Activated CD8-positive, alpha-beta T cell treated with anti-CD3 and anti-CD28 coated beads for 36 hours (primary cell): Measurements from ENCODE around the gene RBMS3. TPM values are rescaled to one million over a fixed set of nuclear protein-coding genes. Genes with fewer than 3 reads are reported as not detected.

Experiments
- ATAC-seq: fragments of 200-7000 bp; cut with Tn5 transposase; one replicate; pipeline ENCODE4 v1.10.0; 2021; ENCODE audit warnings: mild to moderate bottlenecking, moderate library complexity
- CTCF ChIA-PET: fragments of 350-600 bp; sonication (Branson Sonifier 250); formaldehyde crosslinking; loops from one replicate; lab custom pipeline; 2021; ENCODE audit warnings: antibody characterized with exemption; lab: Charles Lee
- POLR2A ChIA-PET: fragments of 350-600 bp; sonication (Branson Sonifier 250); formaldehyde crosslinking; loops from one replicate; lab custom pipeline; 2021; ENCODE audit warnings: antibody characterized with exemption; lab: Charles Lee
- DNase-seq: peaks from one replicate; pipeline ENCODE4 v3.0.0-alpha.2; 2020
- H3K27ac Mint-ChIP-seq: one replicate; pipeline ENCODE4 v1.8.0; 2021; ENCODE audit warnings: mild to moderate bottlenecking, mixed read lengths
- H3K27me3 Mint-ChIP-seq: one replicate; pipeline ENCODE4 v1.8.0; 2021; ENCODE audit warnings: mixed read lengths
- H3K36me3 Mint-ChIP-seq: one replicate; pipeline ENCODE4 v1.8.0; 2021; ENCODE audit warnings: low read depth, mixed read lengths
- H3K4me1 Mint-ChIP-seq: one replicate; pipeline ENCODE4 v1.8.0; 2021; ENCODE audit warnings: low read depth, mixed read lengths
- H3K4me3 Mint-ChIP-seq: one replicate; pipeline ENCODE4 v1.8.0; 2021; ENCODE audit warnings: mild to moderate bottlenecking, moderate library complexity, mixed read lengths
- H3K9me3 Mint-ChIP-seq: one replicate; pipeline ENCODE4 v1.8.0; 2021; ENCODE audit warnings: mixed read lengths
- intact Hi-C: fragments of 100-400 bp; cut with micrococcal nuclease; formaldehyde crosslinking; loops from one replicate; pipeline ENCODE4 v1.10.0; 2022
- total RNA-seq, 2 experiments: library from RNA; stranded (reverse); gene quantifications; one replicate each; pipeline ENCODE4 v1.2.3, GENCODE V29; 2021
- TF ChIP-seq, protein P1 (sequence below): fragments of 200-600 bp; IDR thresholded peaks from one replicate; pipeline ENCODE4 v1.8.0; 2022; ENCODE audit warnings: antibody characterized with exemption, mild to moderate bottlenecking

The RBMS3 gene
- total RNA-seq, 2 experiments from 2014 or later = 2.3 to 2.8 TPM

DNA sequence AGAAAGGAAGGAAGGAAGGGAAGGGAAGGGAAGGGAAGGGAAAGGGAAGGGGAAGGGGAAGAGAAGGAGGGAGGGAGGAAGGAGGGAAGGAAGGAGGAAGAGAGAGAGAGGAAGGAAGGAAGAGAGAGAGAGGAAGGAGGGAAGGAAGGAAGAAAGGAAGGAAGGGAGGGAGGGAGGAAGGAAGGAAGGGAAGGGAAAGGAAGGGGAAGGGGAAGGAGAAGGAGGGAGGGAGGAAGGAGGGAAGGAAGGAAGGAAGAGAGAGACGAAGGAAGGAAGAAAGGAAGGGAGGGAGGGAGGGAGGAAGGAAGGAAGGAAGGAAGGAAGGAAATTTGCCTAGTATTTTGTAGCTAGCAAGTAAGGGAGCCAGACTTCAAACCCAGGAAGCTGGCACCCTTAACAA is 583.9 kb downstream of the RBMS3 start:
- ChIA-PET CTCF (no interaction called here), POLR2A (no interaction called here)
- ATAC-seq = no peak
- Mint-ChIP-seq H3K27ac (no peak overlapping the region), H3K9me3 (no peaks in the 10 kb centered on the region), H3K4me3 (no peak overlapping the region), H3K36me3 (no peaks in the 10 kb centered on the region), H3K27me3 (peaks cover 2% of the 10 kb centered on the region), H3K4me1 (no peaks in the 10 kb centered on the region)
- TF ChIP-seq, protein P1, sequence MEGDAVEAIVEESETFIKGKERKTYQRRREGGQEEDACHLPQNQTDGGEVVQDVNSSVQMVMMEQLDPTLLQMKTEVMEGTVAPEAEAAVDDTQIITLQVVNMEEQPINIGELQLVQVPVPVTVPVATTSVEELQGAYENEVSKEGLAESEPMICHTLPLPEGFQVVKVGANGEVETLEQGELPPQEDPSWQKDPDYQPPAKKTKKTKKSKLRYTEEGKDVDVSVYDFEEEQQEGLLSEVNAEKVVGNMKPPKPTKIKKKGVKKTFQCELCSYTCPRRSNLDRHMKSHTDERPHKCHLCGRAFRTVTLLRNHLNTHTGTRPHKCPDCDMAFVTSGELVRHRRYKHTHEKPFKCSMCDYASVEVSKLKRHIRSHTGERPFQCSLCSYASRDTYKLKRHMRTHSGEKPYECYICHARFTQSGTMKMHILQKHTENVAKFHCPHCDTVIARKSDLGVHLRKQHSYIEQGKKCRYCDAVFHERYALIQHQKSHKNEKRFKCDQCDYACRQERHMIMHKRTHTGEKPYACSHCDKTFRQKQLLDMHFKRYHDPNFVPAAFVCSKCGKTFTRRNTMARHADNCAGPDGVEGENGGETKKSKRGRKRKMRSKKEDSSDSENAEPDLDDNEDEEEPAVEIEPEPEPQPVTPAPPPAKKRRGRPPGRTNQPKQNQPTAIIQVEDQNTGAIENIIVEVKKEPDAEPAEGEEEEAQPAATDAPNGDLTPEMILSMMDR = no peak
- intact Hi-C loops = no loop called here
- no peak for DNase-seq

DNA sequence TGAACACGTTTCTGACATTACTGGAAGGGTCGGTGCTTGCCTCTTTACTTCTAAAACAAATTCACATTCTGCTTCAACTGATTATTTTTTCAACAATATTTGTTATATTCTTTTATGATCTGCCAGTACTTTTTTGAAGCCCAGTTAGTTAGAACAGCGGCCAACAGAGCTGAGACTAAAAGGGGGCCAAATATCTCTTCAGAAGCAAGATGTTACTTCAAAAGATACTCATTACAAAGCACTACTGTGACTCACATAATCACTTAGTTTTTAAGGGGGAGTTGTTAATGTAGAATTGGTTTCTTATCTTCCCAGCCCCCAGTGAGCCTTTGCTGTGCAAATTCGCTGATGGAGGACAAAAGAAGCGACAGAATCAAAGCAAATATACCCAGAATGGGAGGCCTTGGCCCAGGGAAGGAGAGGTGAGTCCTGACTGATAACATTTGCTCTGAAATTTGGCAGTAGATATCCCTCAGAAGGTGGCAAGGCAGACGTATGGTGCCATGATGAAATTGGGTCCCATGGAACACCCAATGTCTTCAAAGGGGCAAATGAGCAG is 587.8 kb downstream of the RBMS3 start:
- no peaks in the 10 kb centered on the region for H3K4me1 Mint-ChIP-seq
- no peaks in the 10 kb centered on the region for H3K9me3 Mint-ChIP-seq
- no peak for ATAC-seq
- CTCF ChIA-PET = no interaction called here
- H3K27me3 Mint-ChIP-seq = no peaks in the 10 kb centered on the region
- intact Hi-C loops = no loop called here
- TF ChIP-seq, protein P1 = no peak
- no peak for DNase-seq
- H3K36me3 Mint-ChIP-seq = no peaks in the 10 kb centered on the region
- POLR2A ChIA-PET = no interaction called here
- H3K27ac Mint-ChIP-seq = no peak overlapping the region
- no peak overlapping the region for H3K4me3 Mint-ChIP-seq

DNA sequence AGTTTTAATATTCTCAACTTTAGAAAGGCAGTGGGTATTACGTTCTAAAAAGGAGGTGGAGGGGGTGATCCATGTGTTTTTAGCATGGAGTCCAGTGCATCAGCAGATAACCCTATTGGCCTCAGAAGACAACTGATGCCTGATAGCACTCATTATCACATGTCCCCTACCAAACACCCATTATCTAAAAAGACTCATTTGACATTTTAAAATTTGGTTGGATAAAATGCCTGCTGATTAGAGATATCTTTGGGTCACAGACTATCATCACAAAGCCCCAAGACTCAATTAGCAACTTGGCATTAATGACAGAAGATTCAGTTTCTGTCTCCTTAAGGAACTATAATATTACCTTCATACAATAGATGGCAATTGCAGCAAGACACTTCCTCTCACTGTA is 589.3 kb downstream of the RBMS3 start:
- intact Hi-C loops = no loop called here
- no peaks in the 10 kb centered on the region for H3K4me1 Mint-ChIP-seq
- no peak overlapping the region for H3K4me3 Mint-ChIP-seq
- DNase-seq (no peak), ATAC-seq (no peak)
- no peaks in the 10 kb centered on the region for H3K36me3 Mint-ChIP-seq
- H3K27me3 Mint-ChIP-seq = peaks cover 2% of the 10 kb centered on the region
- no peaks in the 10 kb centered on the region for H3K9me3 Mint-ChIP-seq
- CTCF ChIA-PET = no interaction called here
- no peak overlapping the region for H3K27ac Mint-ChIP-seq
- TF ChIP-seq, protein P1 = no peak
- POLR2A ChIA-PET = no interaction called here

DNA sequence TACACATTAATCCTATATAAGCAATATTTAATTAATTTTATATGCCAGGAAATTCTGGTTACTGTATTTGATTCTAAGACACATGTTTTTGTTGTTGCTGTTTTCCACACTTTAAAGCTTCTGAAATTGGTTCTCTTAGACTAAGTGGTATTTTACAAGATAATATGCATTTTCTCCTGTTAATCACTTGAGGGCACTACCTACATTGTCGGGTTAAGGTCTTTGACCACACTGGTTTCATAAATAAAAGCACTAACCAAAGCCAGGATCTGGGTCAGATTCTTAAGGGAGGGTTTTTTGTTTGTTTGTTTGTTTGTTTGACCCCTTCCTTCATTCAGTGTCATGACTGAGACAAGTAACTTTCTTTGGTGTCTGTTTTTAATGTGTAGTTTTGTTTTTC is 590.2 kb downstream of the RBMS3 start:
- no peak overlapping the region for H3K4me3 Mint-ChIP-seq
- ATAC-seq (no peak), DNase-seq (no peak)
- CTCF ChIA-PET = no interaction called here
- peaks cover 3% of the 10 kb centered on the region for H3K27me3 Mint-ChIP-seq
- intact Hi-C loops = no loop called here
- H3K27ac Mint-ChIP-seq = no peak overlapping the region
- TF ChIP-seq, protein P1 = no peak
- H3K36me3 Mint-ChIP-seq = no peaks in the 10 kb centered on the region
- no peaks in the 10 kb centered on the region for H3K4me1 Mint-ChIP-seq
- POLR2A ChIA-PET = no interaction called here
- no peaks in the 10 kb centered on the region for H3K9me3 Mint-ChIP-seq

DNA sequence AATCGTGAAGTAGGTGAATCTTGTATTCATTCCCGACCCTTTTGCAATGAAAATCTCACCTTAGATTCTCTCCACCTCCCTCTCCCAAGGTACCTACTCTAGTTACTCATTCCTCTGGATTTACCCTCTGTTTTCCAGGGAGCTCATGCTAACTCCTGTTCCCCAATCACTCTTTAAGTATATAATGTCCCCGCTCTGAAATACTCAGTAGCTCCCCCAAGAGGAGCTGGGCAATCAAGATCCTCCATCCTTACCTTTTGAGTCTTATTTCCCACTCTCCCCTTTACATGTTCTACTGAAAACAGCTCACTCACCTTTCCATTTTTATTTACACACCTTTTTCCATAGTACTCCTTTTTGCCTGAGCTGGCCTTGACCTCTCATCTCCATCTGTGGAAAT is 599.9 kb downstream of the RBMS3 start:
- CTCF ChIA-PET = no interaction called here
- Mint-ChIP-seq H3K4me3 (no peak overlapping the region), H3K4me1 (no peaks in the 10 kb centered on the region), H3K9me3 (no peaks in the 10 kb centered on the region), H3K27me3 (peaks cover 11% of the 10 kb centered on the region), H3K27ac (no peak overlapping the region), H3K36me3 (no peaks in the 10 kb centered on the region)
- TF ChIP-seq, protein P1 = no peak
- intact Hi-C loops = no loop called here
- POLR2A ChIA-PET = interaction anchor here (0.5 kb wide), 1 partner anchor 17 kb away, joined by 3 read pairs; no protein-coding TSS in a partner anchor
- no peak for ATAC-seq
- no peak for DNase-seq
